ENCODE data around the gene TSHB.
"Not testable (repeated sequence)": the region's sequence is repeated elsewhere in the genome, so short reads cannot be mapped to it uniquely, and the experiment has no call there.

The TSHB gene

GRCh38 chr1:115012006-115012405 is 17.6 kb upstream of the TSHB start:
- TF ChIP-seq CTCF (IDR thresholded peaks at IDR 0.05; ENCODE audit: unreplicated experiment in 3 of 3) = no peak
- no peak overlapping the region for H3K4me3 Mint-ChIP-seq
- H3K4me1 Mint-ChIP-seq = no peaks in the 10 kb centered on the region
- H3K9me3 Mint-ChIP-seq = no peaks in the 10 kb centered on the region
- H3K27ac Mint-ChIP-seq = no peak overlapping the region
- H3K27me3 Mint-ChIP-seq (ENCODE audit: low read depth) = no peaks in the 10 kb centered on the region
- H3K36me3 Mint-ChIP-seq (ENCODE audit: low read depth) = no peaks in the 10 kb centered on the region

- Mint-ChIP-seq H3K9me3 (no peaks in the 10 kb centered on the region), H3K4me1 (no peaks in the 10 kb centered on the region), H3K36me3 (ENCODE audit: low read depth) (no peaks in the 10 kb centered on the region), H3K27me3 (ENCODE audit: low read depth) (no peaks in the 10 kb centered on the region), H3K4me3 (no peak overlapping the region), H3K27ac (no peak overlapping the region)
- no peak for TF ChIP-seq CTCF (IDR thresholded peaks at IDR 0.05; ENCODE audit: unreplicated experiment in 3 of 3)
Observed at GRCh38 chr1:115012434-115012833, 17.2 kb upstream of the TSHB start.

- Mint-ChIP-seq H3K36me3 (ENCODE audit: low read depth) (no peaks in the 10 kb centered on the region), H3K4me3 (no peak overlapping the region), H3K27ac (no peak overlapping the region), H3K27me3 (ENCODE audit: low read depth) (no peaks in the 10 kb centered on the region), H3K9me3 (peaks cover 4% of the 10 kb centered on the region), H3K4me1 (no peaks in the 10 kb centered on the region)
- no peak for TF ChIP-seq CTCF (IDR thresholded peaks at IDR 0.05; ENCODE audit: unreplicated experiment in 3 of 3)
Observed at GRCh38 chr1:115013792-115014191, 15.8 kb upstream of the TSHB start.

- not testable (repeated sequence) for H3K27me3 Mint-ChIP-seq (ENCODE audit: low read depth); H3K4me3 Mint-ChIP-seq; H3K4me1 Mint-ChIP-seq; H3K36me3 Mint-ChIP-seq (ENCODE audit: low read depth); H3K27ac Mint-ChIP-seq; H3K9me3 Mint-ChIP-seq
Observed at GRCh38 chr1:115019549-115019948, 10.1 kb upstream of the TSHB start.

- peaks cover 4% of the 10 kb centered on the region for H3K9me3 Mint-ChIP-seq
- no peak overlapping the region for H3K4me3 Mint-ChIP-seq
- H3K27ac Mint-ChIP-seq = no peak overlapping the region
- H3K36me3 Mint-ChIP-seq (ENCODE audit: low read depth) = no peaks in the 10 kb centered on the region
- H3K4me1 Mint-ChIP-seq = no peaks in the 10 kb centered on the region
- no peak for TF ChIP-seq CTCF (IDR thresholded peaks at IDR 0.05; ENCODE audit: unreplicated experiment in 3 of 3)
- no peaks in the 10 kb centered on the region for H3K27me3 Mint-ChIP-seq (ENCODE audit: low read depth)
Observed at GRCh38 chr1:115021145-115021544, 8.5 kb upstream of the TSHB start.

- Mint-ChIP-seq H3K27ac (no peak overlapping the region), H3K27me3 (ENCODE audit: low read depth) (no peaks in the 10 kb centered on the region), H3K36me3 (ENCODE audit: low read depth) (no peaks in the 10 kb centered on the region), H3K9me3 (peaks cover 2% of the 10 kb centered on the region), H3K4me1 (no peaks in the 10 kb centered on the region), H3K4me3 (no peak overlapping the region)
- no peak for TF ChIP-seq CTCF (IDR thresholded peaks at IDR 0.05; ENCODE audit: unreplicated experiment in 3 of 3)
Observed at GRCh38 chr1:115023593-115023992, 6.0 kb upstream of the TSHB start.

GRCh38 chr1:115031595-115031994 is 2.0 kb downstream of the TSHB start:
- H3K36me3 Mint-ChIP-seq (ENCODE audit: low read depth) = no peaks in the 10 kb centered on the region
- H3K27me3 Mint-ChIP-seq (ENCODE audit: low read depth) = no peaks in the 10 kb centered on the region
- no peak for TF ChIP-seq CTCF (IDR thresholded peaks at IDR 0.05; ENCODE audit: unreplicated experiment in 3 of 3)
- H3K4me3 Mint-ChIP-seq = no peak overlapping the region
- H3K4me1 Mint-ChIP-seq = no peaks in the 10 kb centered on the region
- H3K9me3 Mint-ChIP-seq = no peaks in the 10 kb centered on the region
- H3K27ac Mint-ChIP-seq = no peak overlapping the region
